DMS 273 (cell line): Measurements from ENCODE around the gene VPS33B.

Experiments
- DNase-seq: peaks from one replicate; lab custom pipeline; 2025; ENCODE audit not compliant: unreplicated experiment; lab: John Stamatoyannopoulos, UW

Gene VPS33B

DNA sequence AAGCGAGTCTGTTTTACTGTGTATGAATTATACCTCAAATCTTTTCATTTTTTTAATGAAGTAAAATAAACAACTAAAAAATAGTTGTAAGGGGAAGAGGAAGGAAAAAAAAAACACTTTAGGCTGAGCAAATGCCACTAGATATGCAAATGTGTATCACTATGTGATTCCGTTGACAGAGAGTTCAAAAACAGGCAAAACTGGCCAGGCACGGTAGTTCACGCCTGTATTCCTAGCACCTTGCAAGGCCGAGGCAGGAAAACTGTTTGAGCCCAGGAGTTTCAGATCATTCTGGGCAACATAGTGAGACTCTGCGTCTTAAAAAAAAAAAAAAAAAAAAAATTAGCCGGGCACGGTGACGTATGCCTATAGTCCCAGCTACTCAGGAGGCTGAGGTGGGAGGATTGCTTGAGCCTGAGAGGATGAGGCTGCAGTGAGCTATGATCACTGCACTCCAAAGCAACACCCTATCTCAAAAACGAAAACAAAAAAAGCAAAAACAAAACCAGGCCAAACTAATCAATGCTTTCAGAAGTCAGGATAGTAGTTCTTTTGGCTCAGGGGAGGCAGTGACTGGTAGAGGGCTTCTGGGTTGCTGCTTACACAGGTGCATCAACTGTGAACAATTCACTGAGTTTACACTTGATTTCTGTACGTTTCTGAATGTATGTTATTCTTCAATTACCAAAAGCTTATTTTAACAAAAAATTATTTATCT is 35.4 kb downstream of the VPS33B start:
- no peak for DNase-seq

DNA sequence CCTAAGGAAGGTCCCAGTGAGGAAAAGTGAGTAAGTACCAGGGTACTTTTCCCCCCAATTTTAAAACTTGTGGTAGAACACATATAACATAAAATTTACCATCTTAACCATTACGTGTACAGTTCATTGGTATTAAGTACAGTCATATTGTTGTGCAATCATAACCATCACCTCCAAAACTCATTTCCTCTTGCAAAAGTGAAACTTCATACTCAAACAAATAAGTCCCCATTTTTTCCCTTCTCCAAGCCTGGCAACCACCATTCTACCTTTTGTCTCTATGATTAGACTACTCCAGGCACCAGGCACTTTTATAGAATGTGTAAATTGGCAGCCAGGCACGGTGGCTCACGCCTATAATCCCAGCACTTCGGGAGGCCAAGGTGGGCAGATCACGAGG is 40.3 kb downstream of the VPS33B start:
- no peak for DNase-seq

DNA sequence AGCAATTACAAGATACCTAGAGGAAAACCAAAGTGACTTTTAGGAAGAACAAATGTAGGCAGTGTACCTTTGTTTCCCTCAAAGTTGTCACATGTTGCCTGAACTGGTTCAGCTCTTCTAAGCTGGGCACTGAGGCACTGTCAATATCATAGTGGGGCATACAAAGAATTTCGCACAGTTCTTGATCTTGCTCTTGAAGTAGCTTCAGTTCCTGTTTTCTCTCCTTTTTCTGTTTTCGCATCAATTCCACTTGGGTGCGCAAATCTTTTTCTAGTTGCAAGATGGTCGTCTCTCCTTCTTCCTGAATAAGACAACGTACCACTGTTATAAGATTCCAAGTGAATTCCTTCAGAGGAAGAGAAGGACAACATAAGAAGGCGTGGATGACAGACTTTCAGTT is 40.7 kb downstream of the VPS33B start:
- DNase-seq, result no peak

DNA sequence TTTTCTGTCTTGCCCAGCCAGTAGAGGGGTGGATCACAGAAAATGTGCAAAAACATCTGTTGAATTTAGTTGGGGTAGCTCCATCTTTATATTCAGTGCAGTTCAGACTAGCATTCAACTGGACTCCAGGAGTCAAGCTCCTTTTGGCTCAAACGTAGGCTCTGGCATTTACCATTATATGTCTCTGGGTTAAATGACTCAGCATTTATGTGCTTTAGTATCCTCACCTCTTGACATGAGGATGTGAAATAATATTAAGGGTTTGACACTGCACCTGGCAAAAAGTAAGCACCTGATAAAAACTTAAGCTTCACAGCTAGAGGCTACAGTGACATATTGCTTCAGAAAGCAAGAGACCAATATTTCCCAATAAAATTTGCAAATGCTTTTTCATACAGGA is 42.8 kb downstream of the VPS33B start:
- no peak for DNase-seq

DNA sequence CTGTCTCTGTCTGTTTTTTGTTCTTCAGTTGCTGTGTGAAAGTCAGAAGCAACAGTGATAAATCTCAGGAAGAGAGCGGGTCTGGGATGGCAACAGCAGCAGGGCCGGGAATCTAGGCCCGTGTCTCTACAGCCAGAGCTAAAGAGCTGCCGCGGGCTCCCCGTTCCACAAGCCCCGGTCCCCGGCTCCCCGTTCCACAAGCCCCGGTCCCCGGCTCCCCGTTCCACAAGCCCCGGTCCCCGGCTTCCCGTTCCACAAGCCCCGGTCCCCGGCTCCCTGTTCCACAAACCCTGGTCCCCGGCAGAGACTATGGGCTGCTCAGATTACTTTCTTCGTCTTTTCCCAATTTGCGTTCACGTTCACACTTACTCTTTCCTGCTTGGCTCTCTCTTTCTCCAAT is 48.2 kb downstream of the VPS33B start:
- no peak for DNase-seq

DNA sequence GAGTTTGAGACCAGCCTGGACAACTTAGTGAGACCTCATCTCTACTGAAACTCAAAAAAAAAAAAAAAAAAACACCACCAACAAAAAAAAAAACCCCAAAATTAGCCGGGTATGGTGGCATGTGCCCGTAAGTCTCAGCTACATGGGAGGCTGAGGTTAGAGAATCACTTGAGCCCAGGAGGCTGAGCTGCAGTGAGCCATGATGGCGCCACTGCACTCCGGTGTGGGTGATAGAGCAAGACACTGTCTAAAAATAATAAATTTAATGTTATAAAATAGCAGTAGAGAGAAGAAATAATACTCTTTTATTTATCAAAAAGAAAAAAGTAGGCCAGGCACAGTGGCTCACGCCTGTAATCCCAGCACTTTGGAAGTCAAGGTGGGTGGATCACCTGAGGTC is 50.3 kb downstream of the VPS33B start:
- no peak for DNase-seq

DNA sequence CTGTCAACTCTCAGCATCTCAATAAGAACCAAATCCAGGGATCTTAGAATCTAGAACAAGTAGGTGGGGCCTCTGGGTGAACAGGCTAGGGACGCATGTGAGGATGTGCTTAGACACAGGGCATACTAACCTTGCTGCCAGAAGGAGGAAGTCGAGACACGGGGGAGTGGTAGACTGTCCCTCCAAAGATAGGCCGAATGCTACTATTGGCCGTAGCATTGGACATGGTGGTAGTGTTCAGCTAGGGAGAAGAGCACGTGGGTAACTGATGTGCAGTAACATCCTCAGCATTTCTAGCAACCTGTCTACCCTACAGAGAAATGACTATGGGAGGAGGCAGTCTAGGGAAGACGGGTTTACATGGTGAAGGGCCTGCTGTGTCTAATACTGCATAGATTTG is 52.1 kb downstream of the VPS33B start:
- no peak for DNase-seq

DNA sequence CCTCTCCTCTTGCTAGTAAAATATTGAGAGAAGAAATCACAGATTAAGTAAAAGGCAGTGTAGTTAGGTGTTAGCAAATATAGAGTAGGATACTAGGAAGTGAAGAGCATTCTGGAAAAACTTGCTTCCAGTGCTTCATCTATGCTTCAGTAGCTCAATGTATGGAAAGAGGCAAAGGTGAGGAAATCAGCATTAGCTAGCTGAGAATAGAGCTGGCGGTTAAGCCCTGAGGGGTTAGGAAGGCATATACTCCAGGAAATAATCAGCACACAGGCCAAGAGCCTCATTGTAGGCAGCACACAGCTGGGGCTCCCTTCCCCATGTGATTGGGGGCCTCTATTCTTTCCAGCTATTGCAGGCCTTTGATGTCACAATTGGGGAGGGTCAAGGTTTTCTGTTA is 54.0 kb downstream of the VPS33B start:
- DNase-seq, result no peak

DNA sequence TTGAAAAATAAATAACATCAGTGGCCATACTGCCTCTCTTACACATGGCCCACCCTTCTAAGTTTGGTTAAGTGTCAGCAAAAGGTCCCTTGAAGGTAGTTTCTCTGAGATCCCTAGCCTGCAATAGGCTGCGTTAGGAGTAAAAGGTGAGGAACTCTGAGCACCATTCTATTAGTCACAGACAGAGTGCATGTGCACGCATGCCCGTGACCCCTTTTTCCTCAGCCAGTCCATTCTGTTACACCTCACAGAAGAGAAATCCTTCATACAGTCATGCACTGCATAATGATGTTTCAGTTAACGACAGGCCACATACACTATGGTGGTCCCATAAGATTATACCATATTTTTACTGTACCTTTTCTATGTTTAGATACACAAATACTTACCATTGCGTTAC is 55.2 kb downstream of the VPS33B start:
- DNase-seq, result no peak

DNA sequence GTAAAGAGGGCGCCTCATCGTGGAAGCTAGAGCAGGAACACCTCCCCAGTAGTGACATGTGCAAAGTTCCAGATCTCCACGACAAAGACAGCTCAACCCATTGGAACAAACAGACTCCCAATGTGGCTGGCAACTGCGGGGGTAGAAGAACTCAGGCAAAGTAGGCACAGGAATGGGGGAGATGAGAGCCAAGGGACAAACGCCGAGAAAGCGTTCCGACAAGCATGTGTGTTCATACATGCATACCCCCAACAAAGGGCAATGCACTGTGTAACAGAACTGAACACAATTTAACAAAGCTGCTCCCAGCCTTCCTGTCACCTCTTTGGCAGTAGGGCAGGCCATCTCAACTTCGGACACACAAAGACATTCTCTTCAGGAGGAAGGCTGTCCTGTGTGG is 56.1 kb downstream of the VPS33B start:
- no peak for DNase-seq

DNA sequence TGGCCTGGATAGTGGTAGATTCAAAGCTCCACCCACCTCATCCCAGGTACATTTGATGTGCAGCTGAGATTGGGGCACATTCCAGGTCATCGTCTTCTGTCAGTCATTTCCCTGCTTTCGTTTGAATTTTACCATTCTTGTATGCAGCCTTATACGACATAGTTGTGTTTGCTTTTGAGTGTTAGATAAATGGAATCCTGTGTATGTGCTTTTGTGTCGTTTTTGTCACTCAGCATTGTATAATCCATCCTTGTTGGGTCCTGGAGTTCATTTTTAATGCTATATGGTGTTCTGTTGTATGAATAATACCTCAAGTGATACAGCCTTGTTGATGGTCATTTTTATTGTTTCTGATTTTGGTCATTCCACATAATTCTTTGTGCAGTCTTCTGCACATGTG is 60.4 kb downstream of the VPS33B start:
- no peak for DNase-seq

DNA sequence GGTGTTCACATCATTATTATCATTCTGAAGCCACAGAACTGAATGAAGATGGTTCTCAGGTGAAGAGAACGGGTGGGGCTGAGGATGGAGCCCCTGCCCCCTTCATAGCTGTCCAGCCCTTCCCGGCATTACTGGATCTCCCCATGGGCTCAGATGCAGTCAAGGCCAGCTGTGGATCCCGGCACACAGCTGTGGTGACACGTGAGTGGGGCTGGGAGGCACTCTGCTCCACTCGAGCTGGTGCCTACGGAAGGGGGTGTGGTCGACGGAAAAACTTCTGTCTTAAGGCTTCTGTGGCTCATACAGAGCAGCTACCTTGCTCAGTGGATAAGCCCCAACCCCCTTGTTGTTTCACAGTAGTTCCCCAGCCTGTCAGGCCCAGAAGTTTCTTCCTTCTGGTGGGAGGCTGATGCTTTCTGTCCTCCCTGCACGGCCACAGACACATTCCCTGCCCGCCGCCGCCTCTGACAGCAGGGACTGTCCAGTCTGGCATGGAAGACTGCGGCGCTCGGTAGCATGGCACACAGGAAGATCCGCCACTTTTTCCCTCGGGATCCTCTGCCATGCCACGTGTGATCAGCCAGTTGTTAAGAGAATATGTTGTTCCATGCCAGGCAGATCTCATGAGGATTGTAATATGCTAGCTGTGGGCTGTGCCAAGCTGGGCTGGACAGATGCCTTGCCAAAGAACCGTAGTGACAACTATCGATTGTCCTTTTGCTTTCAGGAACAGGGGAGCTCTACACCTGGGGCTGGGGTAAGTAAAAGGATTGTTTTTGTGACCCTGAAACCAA is 61.9 kb downstream of the VPS33B start:
- no peak for DNase-seq

DNA sequence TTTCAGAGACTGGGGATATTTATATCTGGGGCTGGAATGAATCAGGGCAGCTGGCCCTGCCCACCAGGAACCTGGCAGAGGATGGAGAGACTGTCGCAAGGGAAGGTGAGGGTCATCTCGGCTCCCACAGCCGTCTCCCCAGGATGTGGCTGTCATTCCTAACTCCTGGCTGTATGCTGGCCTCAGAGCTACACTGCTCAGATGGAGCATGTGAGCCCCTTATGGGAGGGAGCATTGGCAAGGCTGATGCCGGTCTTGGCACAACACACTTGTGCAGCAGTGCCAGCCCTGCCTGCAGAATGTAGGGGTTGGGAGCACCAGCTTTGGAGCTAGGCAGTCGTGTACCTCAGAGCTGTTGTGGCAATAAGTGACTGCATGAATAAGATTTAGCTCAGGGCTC is 62.5 kb downstream of the VPS33B start:
- DNase-seq, result peak; percentile 46

DNA sequence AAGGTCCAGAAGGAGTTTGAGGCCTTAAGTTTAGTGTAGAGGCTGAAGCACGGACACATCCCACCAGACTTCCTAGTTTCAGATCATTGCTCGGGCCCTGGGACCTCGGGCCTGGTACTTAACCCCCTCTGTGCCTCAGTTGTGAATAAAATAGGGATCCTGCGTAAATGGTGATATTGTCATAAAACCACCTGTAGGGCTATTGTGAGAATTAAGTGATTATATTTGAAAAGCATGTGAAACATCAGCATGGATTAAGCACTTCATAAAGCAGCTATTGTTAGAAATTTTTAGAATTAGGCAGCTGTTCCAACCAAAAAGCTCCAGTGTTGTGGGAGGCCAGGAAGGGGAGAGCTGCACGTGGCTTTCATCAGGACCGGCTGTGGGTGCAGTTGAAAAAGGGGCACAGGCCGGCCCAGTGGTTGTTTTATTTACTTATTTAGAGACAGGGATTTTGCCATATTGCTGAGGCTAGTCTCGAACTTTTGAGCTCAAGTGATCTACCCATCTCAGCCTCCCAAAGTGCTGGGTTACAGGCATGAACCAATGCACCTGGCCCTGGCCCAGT is 63.3 kb downstream of the VPS33B start:
- DNase-seq, result no peak

DNA sequence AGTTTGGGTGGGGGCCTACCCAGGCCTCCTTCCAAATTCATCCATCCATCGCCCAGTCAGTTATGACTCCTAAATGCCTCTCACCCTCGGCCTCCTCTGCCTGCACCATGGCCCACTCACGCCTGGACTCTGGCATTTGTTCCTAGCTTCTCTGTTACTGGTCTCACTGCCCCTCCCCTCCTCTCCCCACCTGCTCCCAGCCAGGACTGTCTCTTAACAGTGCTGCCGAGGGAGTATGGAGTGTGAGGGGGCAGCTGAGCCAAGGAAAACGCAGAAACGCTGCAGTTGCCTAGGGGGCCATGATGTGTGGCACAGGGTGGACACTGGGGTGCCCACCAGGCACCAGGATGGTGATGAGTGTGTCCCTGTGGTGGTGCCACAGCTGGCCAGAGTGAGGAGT is 64.6 kb downstream of the VPS33B start:
- DNase-seq, result no peak

DNA sequence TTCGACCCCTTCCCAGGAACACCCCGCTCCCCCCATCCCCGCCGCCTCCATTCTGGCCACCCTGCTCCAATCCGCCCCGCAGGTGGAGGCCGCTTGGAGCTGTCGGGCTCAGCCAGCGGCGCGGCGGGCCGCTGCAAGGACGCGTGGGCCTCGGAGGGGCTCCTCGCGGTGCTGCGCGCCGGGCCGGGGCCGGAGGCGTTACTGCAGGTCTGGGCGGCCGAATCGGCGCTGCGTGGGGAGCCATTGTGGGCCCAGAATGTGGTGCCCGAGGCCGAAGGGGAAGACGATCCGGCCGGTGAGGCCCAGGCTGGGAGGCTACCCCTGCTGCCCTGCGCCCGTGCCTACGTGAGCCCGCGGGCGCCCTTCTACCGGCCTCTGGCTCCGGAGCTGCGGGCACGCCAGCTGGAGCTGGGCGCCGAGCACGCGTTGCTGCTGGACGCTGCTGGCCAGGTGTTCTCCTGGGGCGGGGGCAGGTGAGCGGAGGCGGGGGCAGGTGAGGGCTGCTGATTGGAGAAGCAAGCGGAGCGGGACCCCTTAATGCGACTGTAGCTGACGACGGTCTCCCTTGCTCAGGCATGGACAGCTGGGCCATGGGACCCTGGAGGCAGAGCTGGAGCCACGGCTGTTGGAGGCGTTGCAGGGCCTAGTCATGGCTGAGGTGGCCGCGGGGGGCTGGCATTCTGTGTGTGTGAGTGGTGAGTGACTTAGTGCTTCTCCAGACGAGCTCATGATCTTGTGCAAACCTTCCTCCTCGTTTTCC is 65.2 kb downstream of the VPS33B start:
- no peak for DNase-seq

DNA sequence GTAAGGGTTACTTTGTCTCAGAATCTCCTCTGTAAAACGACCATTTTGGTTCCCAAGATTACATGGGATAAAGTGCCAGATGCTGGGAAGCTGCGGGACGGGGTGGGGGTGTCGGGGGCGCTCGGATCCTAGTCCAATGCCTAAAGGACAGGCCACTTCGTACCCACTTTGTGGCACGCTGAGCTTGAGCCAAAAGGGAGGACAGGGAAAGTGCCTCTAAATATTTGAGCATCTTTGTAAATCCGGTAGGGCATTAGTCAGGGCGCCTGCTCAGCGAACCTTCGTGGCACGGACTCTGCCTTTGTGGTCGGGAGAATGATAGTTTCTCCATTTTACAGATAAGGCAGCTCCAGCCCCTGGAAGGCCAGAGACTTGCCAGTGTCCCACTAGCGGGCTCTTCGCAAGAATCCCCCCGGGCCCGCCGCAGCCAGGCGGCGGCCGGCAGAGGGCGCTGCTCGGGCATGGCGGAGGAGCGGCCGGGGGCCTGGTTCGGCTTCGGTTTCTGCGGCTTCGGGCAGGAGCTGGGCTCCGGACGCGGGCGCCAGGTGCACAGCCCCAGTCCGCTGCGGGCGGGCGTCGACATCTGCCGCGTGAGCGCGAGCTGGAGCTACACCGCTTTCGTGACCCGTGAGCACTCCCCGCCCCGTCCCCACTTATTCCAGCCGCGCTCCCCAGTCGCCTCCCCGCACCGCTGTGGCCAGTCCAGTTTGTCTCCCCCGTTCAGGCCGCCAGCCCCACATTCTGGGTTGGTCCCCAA is 65.9 kb downstream of the VPS33B start:
- peak; percentile 52 for DNase-seq

DNA sequence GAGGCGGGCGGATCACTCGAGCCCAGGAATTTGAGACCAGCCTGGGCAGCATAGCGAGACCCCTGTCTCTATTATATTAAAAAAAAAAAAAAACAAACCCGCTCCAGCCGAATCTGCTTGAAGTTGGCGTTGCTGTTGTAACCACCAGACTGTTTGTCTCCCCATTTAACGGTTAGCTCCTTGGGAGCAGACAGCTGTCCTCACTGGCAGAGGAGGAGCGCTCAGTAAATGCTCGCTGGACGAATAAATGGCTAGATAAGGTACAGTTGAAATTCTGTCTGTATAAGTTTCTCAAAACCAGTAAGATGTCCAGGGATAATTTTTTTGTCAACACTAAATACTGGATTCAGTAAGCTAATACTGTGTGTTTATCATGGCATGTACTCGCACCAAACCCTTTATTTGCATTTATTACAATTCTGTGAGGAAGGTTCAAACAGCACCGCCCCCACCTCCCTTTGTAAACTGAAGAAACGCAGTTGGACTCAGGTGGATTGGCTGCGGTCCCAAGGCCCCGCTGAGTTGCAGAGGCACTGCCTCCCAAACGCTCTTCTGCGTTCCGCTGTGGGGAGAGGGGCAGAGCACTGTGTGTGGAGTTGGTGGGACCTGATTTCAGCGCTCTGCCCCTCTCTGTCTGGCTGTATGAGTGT is 66.6 kb downstream of the VPS33B start:
- peak; percentile 55 for DNase-seq

DNA sequence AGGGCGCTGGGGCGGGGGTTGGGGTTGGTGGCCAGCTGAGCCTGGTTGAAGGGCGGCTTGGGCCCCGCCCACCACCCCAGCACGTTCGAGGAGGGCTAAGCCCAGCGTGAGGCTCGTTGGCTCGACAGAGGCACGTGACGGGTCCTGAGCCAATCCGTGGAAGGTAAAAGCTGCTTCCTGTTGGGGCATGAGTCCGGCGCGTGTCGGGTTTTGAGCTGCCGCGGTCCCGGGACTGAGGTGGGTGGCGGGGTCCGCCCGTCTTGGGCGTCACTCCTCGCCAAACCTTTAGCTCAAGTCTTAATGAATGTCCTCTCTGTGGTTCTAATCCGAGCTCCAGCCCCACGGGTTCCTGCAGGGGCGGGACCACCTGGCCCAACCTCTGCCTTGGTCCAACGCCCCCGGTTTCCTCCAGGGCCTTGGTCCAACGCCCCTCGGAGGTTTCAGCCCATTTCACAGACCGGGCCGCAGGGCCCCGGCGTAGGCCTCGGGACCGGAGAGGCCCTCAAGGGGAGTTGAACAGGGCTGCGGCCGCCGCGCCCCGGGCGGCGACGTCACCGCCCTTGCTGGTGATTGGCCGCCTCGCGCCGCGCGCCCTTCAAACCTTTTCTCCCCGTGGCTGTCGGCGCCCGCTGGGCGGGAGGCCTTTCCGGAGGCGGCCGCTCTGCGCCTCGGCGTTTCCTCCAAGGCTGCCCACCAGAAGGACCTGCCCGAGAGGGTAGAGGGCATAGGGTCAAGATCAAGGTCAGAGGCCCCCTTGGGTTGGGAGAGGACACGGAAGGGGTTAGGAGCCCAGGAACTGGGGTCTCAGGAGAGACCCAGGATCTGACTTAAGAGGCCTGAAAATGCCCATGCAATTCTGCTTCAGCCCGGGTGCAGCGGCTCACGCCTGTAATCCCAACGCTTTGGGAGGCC is 67.4 kb downstream of the VPS33B start, which contains the start of gene RCCD1:
Gene RCCD1 (plus strand): TSS at position 173 of the 912 bp plus-strand sequence. CDS start 1,851 bp downstream, outside the sequence.
- peak; percentile 95 for DNase-seq
